Fibroblast of skin of abdomen (primary cell): Measurements from ENCODE around the gene ARPC1B.
"Not testable (repeated sequence)": the region's sequence is repeated elsewhere in the genome, so short reads cannot be mapped to it uniquely, and the experiment has no call there.

Source experiments
- DNase-seq: peaks from one replicate; pipeline ENCODE4 v3.0.0-alpha.2; 2013

ARPC1B gene

GRCh38 chr7:99368750-99369389, 5.7 kb upstream of the ARPC1B start:
- no peak for DNase-seq

GRCh38 chr7:99369767-99370391, 4.7 kb upstream of the ARPC1B start:
- DNase-seq = peak; percentile 62

GRCh38 chr7:99371376-99371920, 3.1 kb upstream of the ARPC1B start:
- no peak for DNase-seq

DNA sequence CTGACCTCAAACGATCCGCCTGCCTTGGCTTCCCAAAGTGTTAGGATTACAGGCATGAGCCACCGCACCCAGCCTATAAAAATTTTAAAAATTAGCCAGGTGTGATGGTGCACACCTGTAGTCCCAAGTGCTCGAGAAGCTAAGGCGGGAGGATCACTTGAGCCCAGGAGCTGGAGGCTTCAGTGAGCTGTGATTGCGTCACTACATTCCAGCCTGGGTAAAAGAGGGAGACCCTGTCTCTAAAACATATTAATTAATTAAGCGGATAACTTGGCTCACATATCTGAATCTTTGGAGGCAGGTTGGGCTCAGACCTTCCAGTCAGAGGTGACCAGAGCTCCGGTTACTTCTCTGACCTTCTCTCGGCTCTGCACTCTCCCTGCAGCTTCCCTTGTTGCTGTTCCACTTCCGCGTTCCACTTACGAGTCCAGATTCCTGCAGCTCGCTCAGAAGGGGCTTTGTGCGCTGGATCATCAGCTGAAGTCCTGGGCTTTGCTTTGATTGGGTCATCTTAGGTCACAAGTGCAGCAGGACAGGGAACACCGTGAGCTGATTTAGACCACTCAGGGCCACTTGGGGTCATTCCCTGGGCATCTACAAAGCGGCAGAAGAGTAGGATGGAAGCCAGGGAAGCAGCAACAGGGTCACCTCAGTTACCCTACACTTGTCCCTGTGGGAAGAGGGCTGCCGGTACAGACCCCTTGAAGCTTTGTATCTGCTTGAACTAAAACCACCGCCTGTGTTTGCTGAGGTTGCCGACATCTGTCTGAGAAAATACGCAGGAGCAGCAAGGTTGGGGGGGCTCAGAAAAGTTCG, 2.0 kb upstream of the ARPC1B start:
- DNase-seq = peak; percentile 63

- no peak for DNase-seq
Observed at GRCh38 chr7:99373091-99374066, 1.2 kb upstream of the ARPC1B start.

DNA sequence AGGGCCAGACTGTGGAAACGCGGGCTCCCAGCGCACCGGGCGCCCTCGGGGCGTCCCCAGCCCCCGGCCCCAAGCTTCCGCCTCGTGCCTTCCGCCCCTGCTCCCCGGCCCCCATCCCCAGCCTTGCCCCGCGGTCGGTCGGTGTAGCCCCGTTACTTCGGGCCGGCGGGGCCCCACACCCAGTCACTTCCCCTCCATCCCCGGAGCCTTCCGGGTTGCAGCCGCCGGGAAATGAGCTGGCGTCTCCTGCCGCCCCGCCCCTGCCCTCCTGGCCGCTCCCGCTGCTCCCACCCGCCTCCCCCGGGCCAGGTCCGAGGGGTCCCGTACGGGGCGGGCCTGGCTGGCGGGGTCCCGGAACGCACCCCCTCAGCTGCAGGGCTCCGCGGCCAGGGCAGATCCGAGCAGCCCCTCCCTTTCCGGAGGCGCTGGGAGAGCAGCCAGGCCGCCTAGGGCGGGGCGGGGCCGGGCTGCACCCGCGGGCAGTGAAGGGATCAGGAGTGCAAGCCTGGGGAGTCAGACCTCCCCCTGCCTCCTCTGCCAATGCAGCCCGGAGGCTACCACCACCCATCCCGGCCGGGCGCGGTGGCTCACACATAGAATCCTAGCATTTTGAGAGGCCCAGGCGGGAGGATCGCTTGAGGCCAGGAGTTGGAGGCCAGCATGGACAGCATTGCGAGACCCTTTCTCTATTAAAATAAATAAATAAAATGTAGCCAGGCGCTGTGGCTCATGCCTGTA, 709 bp downstream of the ARPC1B start:
- peak; percentile 56 for DNase-seq

- DNase-seq = peak; percentile 76
Observed at GRCh38 chr7:99379043-99379577, 4.6 kb downstream of the ARPC1B start.

DNA sequence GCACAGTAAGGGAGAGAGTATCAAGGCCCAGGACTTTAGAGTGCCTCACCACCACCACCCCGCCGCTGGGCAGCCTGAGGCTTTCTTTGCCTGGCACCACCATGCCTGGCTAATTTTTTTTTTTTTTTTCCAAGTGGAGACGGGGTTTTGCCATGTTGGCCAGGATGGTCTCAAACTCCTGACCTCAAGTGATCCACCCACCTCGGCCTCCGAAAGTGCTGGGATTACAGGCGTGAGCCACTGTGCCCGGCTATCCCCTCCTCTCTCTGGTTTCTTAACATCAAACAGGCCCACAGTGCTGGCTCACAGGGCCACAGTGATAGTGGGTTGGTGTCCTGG, 5.1 kb downstream of the ARPC1B start:
- not testable (repeated sequence) for DNase-seq

DNA sequence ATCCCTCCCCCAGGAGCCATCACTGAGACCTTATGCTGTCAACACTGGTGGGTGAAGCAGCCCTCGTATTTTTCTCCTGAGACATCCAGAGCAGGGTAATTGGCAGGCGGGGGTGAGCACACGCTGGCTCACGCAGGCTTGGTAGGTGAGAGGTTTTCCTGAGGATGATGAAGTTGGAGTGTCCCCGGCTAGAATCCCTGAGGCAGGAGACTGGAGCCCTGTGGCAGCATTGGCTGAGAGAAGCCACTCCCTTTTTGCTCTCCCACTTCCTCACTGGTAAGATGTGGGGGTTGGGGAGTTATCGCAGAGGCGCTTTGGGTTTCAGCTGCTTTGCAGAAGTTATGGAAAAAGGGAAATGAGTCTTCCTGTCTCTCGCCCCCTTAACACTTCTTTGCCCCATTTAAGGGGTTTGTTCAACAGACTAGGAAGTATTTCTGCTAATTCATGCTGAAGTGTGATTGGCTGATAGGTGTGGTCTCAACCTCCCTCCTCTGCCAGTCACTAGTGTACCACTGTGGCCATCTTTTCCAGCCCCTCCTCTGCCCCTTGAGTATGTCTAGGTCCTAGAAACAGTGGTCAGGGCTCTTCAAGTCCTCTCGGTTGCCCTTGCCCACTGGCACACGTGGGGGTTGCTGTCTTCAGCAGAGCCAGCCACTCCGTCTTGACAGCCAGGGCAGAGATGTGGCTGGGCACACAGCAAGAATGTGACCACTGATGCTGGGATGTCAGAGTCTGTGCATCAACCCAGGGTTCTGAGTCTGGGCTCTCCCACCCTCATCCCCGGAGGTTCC, 5.7 kb downstream of the ARPC1B start:
- DNase-seq = peak; percentile 47

GRCh38 chr7:99380823-99381663, 6.5 kb downstream of the ARPC1B start:
- DNase-seq = no peak

GRCh38 chr7:99381664-99382075, 7.1 kb downstream of the ARPC1B start:
- DNase-seq = no peak

- DNase-seq = no peak
Observed at GRCh38 chr7:99383203-99383602, 8.7 kb downstream of the ARPC1B start.

DNA sequence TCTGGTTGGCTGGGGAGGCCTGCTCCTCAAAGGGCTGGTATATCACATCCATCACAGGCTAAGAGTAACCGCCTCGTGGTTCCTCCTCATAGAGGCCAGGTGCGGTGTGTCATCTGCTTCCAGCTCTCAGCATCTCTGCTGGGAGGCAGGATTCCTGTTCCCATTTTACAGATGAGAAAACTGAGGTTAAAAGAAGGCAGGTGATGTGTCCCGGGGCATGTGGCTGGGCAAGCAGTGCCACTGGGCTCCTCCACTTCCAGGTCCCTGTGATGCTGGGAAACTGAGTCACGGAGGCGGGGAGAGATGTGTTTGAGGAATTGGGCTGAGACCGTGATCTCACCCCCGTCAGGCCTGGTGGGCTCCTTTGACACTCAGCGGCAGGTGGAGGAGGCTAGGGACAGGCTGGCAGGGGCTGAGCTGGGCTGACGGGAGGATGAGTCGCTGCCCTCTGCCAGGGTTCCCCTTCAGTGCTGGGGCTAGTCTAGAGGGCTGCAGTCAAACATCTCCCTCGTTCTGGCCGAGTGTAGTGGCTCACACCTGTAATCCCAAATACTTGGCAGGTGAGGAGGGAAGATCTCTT, 9.4 kb downstream of the ARPC1B start:
- no peak for DNase-seq

DNA sequence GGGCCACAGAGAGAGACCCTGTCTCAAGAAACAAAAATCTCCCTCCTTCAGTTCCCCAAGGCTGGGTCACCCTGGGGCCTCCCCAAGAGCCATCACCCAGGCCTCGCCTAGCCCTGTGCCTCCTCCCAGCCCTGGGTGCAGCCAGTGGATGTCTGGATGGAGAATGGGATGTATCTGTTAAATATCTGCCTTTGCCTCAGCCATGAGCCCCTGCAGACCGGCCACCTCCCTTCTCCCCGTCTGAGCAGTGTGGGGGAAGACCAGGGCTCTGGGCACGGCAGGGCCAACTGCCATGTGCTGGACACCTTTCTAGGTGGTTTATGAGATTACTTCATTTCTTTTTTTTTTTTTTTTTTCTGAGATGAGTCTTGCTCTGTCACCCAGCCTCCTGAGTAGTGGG, 10.0 kb downstream of the ARPC1B start:
- no peak for DNase-seq

GRCh38 chr7:99385564-99385963, 11.0 kb downstream of the ARPC1B start:
- DNase-seq = no peak

- no peak for DNase-seq
Observed at GRCh38 chr7:99386584-99387238, 12.2 kb downstream of the ARPC1B start.

- DNase-seq = not testable (repeated sequence)
Observed at GRCh38 chr7:99387239-99387635, 12.7 kb downstream of the ARPC1B start.

- no peak for DNase-seq
Observed at GRCh38 chr7:99387912-99388311, 13.4 kb downstream of the ARPC1B start.
